ENCODE results near the gene CXCL17. TPM values are rescaled to one million over a fixed set of nuclear protein-coding genes. Genes with fewer than 3 reads are reported as not detected.

Gene CXCL17, protein sequence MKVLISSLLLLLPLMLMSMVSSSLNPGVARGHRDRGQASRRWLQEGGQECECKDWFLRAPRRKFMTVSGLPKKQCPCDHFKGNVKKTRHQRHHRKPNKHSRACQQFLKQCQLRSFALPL
- total RNA-seq, result 1 to 10 TPM; 2.4 to 4.8 TPM

DNA sequence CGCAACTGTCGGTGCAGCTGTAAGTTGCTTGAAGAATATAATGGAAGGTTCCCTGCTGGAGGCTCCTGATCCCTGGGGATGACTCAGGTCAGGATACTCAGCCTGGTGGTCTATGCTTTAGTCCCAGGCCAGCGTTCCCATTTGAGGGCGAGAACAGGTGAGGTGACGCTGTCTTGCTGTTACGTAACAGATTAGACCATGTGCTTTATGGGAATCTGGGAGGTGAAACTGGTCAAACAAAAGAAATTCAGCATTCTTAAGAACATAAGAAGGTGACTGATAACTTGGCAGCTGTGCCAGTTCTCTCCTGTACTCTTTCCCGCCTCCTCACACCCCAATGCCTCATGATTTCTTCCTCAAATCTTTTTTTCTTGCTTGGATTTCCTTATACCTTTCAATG is at the start of gene CXCL17:
CXCL17 (minus strand) TSS at position 114 of the 400 bp plus-strand sequence. CDS start 114 bp downstream, outside the sequence.
- H3K4me1 ChIP-seq (replicated peaks), result no peaks in the 10 kb centered on the region
- peak within 1 kb of the TSS; percentile 36 to 50 for H3K27ac ChIP-seq
- H3K9me3 ChIP-seq, result no peaks in the 10 kb centered on the region
- TF ChIP-seq POLR2AphosphoS5 (IDR thresholded peaks at IDR 0.05) (peak; percentile 35), POLR2A (IDR thresholded peaks at IDR 0.05) (no peak)
- TF ChIP-seq, protein P1, sequence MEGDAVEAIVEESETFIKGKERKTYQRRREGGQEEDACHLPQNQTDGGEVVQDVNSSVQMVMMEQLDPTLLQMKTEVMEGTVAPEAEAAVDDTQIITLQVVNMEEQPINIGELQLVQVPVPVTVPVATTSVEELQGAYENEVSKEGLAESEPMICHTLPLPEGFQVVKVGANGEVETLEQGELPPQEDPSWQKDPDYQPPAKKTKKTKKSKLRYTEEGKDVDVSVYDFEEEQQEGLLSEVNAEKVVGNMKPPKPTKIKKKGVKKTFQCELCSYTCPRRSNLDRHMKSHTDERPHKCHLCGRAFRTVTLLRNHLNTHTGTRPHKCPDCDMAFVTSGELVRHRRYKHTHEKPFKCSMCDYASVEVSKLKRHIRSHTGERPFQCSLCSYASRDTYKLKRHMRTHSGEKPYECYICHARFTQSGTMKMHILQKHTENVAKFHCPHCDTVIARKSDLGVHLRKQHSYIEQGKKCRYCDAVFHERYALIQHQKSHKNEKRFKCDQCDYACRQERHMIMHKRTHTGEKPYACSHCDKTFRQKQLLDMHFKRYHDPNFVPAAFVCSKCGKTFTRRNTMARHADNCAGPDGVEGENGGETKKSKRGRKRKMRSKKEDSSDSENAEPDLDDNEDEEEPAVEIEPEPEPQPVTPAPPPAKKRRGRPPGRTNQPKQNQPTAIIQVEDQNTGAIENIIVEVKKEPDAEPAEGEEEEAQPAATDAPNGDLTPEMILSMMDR (IDR thresholded peaks at IDR 0.05), result no peak
- DNase-seq (ENCODE audit: low spot score), result peak; percentile 51
- H3K27me3 ChIP-seq (replicated peaks; ENCODE audit: insufficient read depth), result no peaks in the 10 kb centered on the region
- no peak within 1 kb of the TSS for H3K4me3 ChIP-seq
- WGBS, result 65% methylated on average over 7 of the region's 7 CpGs
- no peaks in the 10 kb centered on the region for H3K36me3 ChIP-seq
- intact Hi-C loops (cut with DNase I), result no loop called here

DNA sequence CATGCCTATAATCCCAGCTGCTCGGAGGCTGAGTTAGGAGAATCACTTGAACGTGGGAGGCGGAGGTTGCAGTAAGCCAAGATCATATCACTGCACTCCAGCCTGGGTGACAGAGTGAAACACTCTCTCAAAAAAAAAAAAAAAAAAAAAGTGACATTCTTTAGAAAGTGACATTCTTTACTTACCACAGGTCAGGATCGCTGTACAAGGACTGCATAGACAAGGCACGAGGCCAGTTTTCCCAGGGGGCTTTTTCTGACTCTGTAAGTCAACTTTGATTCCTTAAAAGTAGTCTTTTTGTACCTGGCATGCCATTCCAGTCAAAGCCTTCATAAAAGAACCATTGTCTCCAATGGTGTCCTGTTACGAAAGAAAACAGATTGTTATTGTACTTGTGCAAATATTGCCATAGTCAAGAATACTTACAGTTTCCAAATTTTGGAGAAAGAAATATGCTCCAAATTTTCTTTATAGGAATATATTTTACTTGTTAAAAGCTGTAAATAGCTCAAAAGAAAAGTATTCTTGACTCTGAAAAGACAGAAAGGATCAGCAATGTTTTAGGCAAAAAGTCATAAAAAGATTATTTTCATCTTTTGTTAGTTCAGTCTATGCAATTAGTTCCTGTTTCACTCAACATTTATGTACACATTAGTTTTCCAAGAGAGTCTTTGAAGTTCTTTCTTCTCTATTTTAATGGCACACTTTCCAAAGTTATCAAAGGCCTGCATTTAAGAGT is 46.2 kb upstream of the CXCL17 start:
- Histone ChIP-seq H3K27me3 (replicated peaks; ENCODE audit: insufficient read depth) (no peaks in the 10 kb centered on the region), H3K36me3 (no peaks in the 10 kb centered on the region), H3K4me3 (no peak overlapping the region), H3K27ac (peak overlapping the region; percentile 69 to 70), H3K9me3 (no peaks in the 10 kb centered on the region), H3K4me1 (replicated peaks) (no peaks in the 10 kb centered on the region)
- peak; percentile 91 for DNase-seq (ENCODE audit: low spot score)
- intact Hi-C loops (cut with DNase I), result no loop called here
- TF ChIP-seq POLR2AphosphoS5 (IDR thresholded peaks at IDR 0.05) (peak; percentile 68), POLR2A (IDR thresholded peaks at IDR 0.05) (no peak)
- TF ChIP-seq, protein P1 (IDR thresholded peaks at IDR 0.05), result no peak
- 40% methylated on average over 6 of the region's 6 CpGs for WGBS

DNA sequence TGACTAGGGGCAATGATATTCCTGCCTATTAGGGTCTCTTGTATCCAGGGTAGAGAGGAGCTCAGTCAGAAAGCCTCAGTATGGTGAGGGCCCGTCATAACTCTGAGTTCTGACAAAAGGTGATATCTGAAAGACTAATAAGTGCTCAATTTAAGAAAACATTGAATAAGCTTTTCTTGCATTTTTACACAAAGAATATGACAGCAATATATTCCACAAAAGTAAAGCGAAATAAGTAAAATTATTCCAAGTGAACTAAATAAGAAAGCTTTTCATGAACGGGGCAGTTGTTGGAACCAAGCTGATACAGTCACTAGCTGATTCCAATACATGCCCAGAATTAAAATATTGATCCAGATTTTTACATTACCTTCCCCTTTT is 45.0 kb upstream of the CXCL17 start:
- intact Hi-C loops (cut with DNase I), result no loop called here
- H3K27me3 ChIP-seq (replicated peaks; ENCODE audit: insufficient read depth), result no peaks in the 10 kb centered on the region
- no peak for DNase-seq (ENCODE audit: low spot score)
- H3K9me3 ChIP-seq, result no peaks in the 10 kb centered on the region
- H3K36me3 ChIP-seq, result no peaks in the 10 kb centered on the region
- H3K4me1 ChIP-seq (replicated peaks), result no peaks in the 10 kb centered on the region
- 94% methylated on average over 3 of the region's 3 CpGs for WGBS
- peak overlapping the region in 1 of 2 donors; percentile 69 for H3K27ac ChIP-seq
- TF ChIP-seq POLR2A (IDR thresholded peaks at IDR 0.05), result no peak
- TF ChIP-seq, protein P1 (IDR thresholded peaks at IDR 0.05), result no peak
- TF ChIP-seq POLR2AphosphoS5 (IDR thresholded peaks at IDR 0.05), result no peak
- no peak overlapping the region for H3K4me3 ChIP-seq

DNA sequence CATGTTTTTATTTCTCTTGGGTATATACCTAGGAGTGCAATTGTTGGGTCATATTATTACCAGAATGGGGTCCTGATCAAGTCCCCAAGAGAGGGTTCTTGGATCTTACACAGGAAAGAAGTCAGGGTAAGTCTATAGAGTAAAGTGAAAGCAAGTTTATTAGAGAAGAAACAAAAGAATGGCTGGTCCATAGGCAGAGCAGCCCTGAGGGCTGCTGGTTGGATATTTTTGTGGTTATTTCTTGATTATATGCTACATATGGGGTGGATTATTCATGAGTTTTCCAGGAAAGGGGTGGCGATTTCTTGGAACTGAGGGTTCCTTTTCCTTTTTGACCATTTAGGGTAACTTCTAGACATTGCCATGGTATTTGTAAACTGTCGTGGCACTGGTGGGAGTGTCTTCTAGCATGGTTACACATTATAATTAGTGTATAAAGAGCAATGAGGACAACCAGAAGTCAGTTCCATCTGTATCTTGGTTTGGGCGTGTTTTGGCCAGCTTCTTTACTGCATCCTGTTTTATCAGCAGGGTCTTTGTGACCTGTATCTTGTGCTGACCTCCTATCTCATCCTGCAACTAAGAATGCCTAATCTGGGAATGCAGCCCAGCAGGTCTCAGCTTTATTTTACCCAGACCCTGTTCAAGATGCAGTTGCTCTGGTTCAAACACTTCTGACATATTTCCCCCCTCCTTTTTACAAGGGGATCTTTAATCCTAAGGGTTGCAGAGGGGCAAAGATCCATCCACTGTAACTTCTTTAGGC is 44.5 kb upstream of the CXCL17 start:
- WGBS, result 92% methylated on average over 3 of the region's 3 CpGs
- no peak overlapping the region for H3K27ac ChIP-seq

More for the DNA sequence above, 44.5 kb upstream of the CXCL17 start:
- no peak for DNase-seq (ENCODE audit: low spot score)
- H3K4me3 ChIP-seq, result no peak overlapping the region
- TF ChIP-seq POLR2A (IDR thresholded peaks at IDR 0.05) (no peak), POLR2AphosphoS5 (IDR thresholded peaks at IDR 0.05) (no peak)
- TF ChIP-seq, protein P1 (IDR thresholded peaks at IDR 0.05), result no peak
- intact Hi-C loops (cut with DNase I), result no loop called here
- no peaks in the 10 kb centered on the region for H3K4me1 ChIP-seq (replicated peaks)
- no peaks in the 10 kb centered on the region for H3K9me3 ChIP-seq
- no peaks in the 10 kb centered on the region for H3K27me3 ChIP-seq (replicated peaks; ENCODE audit: insufficient read depth)
- H3K36me3 ChIP-seq, result no peaks in the 10 kb centered on the region

All from prostate gland (tissue), 2 donors.